B cell (primary cell): Measurements from ENCODE around the gene SPOCK1. TPM values are rescaled to one million over a fixed set of nuclear protein-coding genes. Genes with fewer than 3 reads are reported as not detected.

ENCODE experiments used
- ATAC-seq: fragments of 200-7000 bp; cut with Tn5 transposase; one replicate; pipeline ENCODE4 v1.10.0; 2021; ENCODE audit warnings: low read depth, mild to moderate bottlenecking, moderate number of reproducible peaks, moderate library complexity
- CTCF ChIA-PET: fragments of 350-600 bp; sonication (Branson Sonifier 250); formaldehyde crosslinking; loops from one replicate; lab custom pipeline; 2021; ENCODE audit warnings: antibody characterized with exemption, inconsistent platforms; lab: Charles Lee
- POLR2A ChIA-PET: fragments of 350-600 bp; sonication (Branson Sonifier 250); formaldehyde crosslinking; loops from one replicate; lab custom pipeline; 2021; ENCODE audit warnings: antibody characterized with exemption; lab: Charles Lee
- DNase-seq: peaks from one replicate; pipeline ENCODE4 v3.0.0; 2013
- H2AFZ ChIP-seq: 2 replicates; pipeline ENCODE4 v1.6.1; 2012; ENCODE audit warnings: mild to moderate bottlenecking, low read depth, low read length; ENCODE audit not compliant: insufficient read depth, poor library complexity, severe bottlenecking
- H3K27ac ChIP-seq, 2 donors: 1 replicate in 1 of 2; 2 replicates in 1 of 2; pipeline ENCODE4 v1.5.1; 2012 to 2013; ENCODE audit warnings: low read length in 2 of 2, mild to moderate bottlenecking in 2 of 2, moderate library complexity in 1 of 2
- H3K27me3 ChIP-seq, 4 experiments: fragments of 200-600 bp in 1 of 4; sonication (generic) in 1 of 4; replicated peaks in 1 of 4; 1 replicate in 2 of 4; 2 replicates in 2 of 4; pipeline versions ENCODE4 v1.6.1 to v1.7.0; 2013 to 2016; ENCODE audit warnings: low read length in 3 of 4, mild to moderate bottlenecking in 2 of 4, mixed read lengths in 1 of 4, moderate library complexity in 1 of 4; ENCODE audit not compliant: insufficient read depth in 4 of 4, control insufficient read depth in 3 of 4; ENCODE audit errors: control extremely low read depth in 1 of 4
- H3K36me3 ChIP-seq, 2 experiments: replicated peaks in 1 of 2; 1 replicate in 1 of 2; 2 replicates in 1 of 2; pipeline versions ENCODE4 v1.6.1 to v1.7.1; 2013; ENCODE audit warnings: low read length in 1 of 2; ENCODE audit not compliant: insufficient read depth in 2 of 2, control insufficient read depth in 1 of 2; ENCODE audit errors: control extremely low read depth in 1 of 2, extremely low read depth in 1 of 2
- H3K4me1 ChIP-seq, 2 donors: fragments of 200-600 bp in 1 of 2; sonication (generic) in 1 of 2; 1 replicate in 1 of 2; 2 replicates in 1 of 2; pipeline versions ENCODE4 v1.5.1 to v1.6.1; 2013 to 2017; ENCODE audit warnings: low read length in 2 of 2; ENCODE audit not compliant: control insufficient read depth in 2 of 2, insufficient read depth in 2 of 2
- H3K4me2 ChIP-seq: replicated peaks from 2 replicates; pipeline ENCODE3; 2012; ENCODE audit warnings: mild to moderate bottlenecking, low read depth, low read length; ENCODE audit not compliant: poor library complexity, severe bottlenecking
- H3K4me3 ChIP-seq, 5 experiments: fragments of 200-600 bp in 1 of 5; sonication (generic) in 1 of 5; 1 replicate in 3 of 5; 2 replicates in 2 of 5; pipeline versions ENCODE4 v1.5.1 to v1.7.0; 2011 to 2016; ENCODE audit warnings: low read length in 4 of 5, mild to moderate bottlenecking in 4 of 5, low read depth in 2 of 5, control low read depth in 1 of 5, moderate library complexity in 1 of 5; ENCODE audit not compliant: insufficient read depth in 1 of 5; ENCODE audit errors: control extremely low read depth in 1 of 5, extremely low read depth in 1 of 5
- H3K79me2 ChIP-seq: fragments of 200-600 bp; sonication (generic); one replicate; pipeline ENCODE4 v1.6.0; 2016; ENCODE audit warnings: low read length; ENCODE audit not compliant: control insufficient read depth, insufficient read depth
- H3K9ac ChIP-seq: fragments of 200-600 bp; sonication (generic); 2 replicates; pipeline ENCODE4 v1.6.1; 2017; ENCODE audit warnings: mild to moderate bottlenecking, low read length, moderate library complexity
- H3K9me3 ChIP-seq, 3 donors: one replicate each; pipeline versions ENCODE4 v1.6.1 to v1.7.1; 2013; ENCODE audit warnings: low read length in 2 of 3; ENCODE audit not compliant: control insufficient read depth in 2 of 3, insufficient read depth in 1 of 3; ENCODE audit errors: control extremely low read depth in 1 of 3
- H4K20me1 ChIP-seq: 2 replicates; pipeline ENCODE4 v1.6.0; 2012; ENCODE audit warnings: mild to moderate bottlenecking, low read length; ENCODE audit not compliant: insufficient read depth, control insufficient read depth, poor library complexity, severe bottlenecking
- H3K27ac Mint-ChIP-seq: one replicate; pipeline ENCODE4 v1.8.0; 2021; ENCODE audit warnings: mixed read lengths
- H3K27me3 Mint-ChIP-seq: one replicate; pipeline ENCODE4 v1.8.0; 2021; ENCODE audit warnings: mixed read lengths
- H3K4me1 Mint-ChIP-seq: one replicate; pipeline ENCODE4 v1.8.0; 2021; ENCODE audit warnings: mixed read lengths
- H3K4me3 Mint-ChIP-seq: one replicate; pipeline ENCODE4 v1.8.0; 2021; ENCODE audit warnings: mixed read lengths
- H3K9me3 Mint-ChIP-seq: one replicate; pipeline ENCODE4 v1.8.0; 2022; ENCODE audit warnings: mixed read lengths; ENCODE audit not compliant: insufficient read depth
- EZH2 ChIP-seq: IDR thresholded peaks from 2 replicates; pipeline ENCODE4 v1.6.1; 2012; ENCODE audit warnings: borderline replicate concordance, low read depth, mild to moderate bottlenecking, moderate library complexity, low read length; ENCODE audit not compliant: insufficient read depth, poor library complexity, severe bottlenecking
- WGBS: methylation state at CpG from one replicate; pipeline ENCODE4 v1.1.5; 2013; ENCODE audit warnings: missing lambda C conversion rate; ENCODE audit not compliant: insufficient coverage; 5-methylcytosine and 5-hydroxymethylcytosine counted together
- intact Hi-C: fragments of 100-400 bp; cut with micrococcal nuclease; formaldehyde crosslinking; loops from one replicate; pipeline ENCODE4 v1.10.0; 2022
- polyA plus RNA-seq: library from polyadenylated mRNA; depleted of rRNA; stranded (reverse); fragments of >200 nt; gene quantifications from 2 replicates; pipeline ENCODE4 v1.2.3, GENCODE V29; 2012
- total RNA-seq, 2 donors: library from RNA; stranded (reverse); fragments of 120-200 nt in 1 of 2; gene quantifications; 1 replicate in 1 of 2; 2 replicates in 1 of 2; pipeline versions ENCODE4 v1.2.3 to v1.2.4, GENCODE V29; 2013 to 2022
- TF ChIP-seq, protein P1 (sequence below): fragments of 200-600 bp; IDR thresholded peaks from one replicate; pipeline ENCODE4 v1.8.0; 2022; ENCODE audit warnings: antibody characterized with exemption, mild to moderate bottlenecking

SPOCK1 gene
- total and polyA plus RNA-seq, 2 donors (not counting 1 experiment from before 2014, with no cell fraction given), result not detected

GRCh38 chr5:137035480-137035878 is 463.6 kb downstream of the SPOCK1 start:
- intact Hi-C loops, result no loop called here
- H3K27me3 Mint-ChIP-seq, result peaks cover 3% of the 10 kb centered on the region
- TF ChIP-seq, protein P1, sequence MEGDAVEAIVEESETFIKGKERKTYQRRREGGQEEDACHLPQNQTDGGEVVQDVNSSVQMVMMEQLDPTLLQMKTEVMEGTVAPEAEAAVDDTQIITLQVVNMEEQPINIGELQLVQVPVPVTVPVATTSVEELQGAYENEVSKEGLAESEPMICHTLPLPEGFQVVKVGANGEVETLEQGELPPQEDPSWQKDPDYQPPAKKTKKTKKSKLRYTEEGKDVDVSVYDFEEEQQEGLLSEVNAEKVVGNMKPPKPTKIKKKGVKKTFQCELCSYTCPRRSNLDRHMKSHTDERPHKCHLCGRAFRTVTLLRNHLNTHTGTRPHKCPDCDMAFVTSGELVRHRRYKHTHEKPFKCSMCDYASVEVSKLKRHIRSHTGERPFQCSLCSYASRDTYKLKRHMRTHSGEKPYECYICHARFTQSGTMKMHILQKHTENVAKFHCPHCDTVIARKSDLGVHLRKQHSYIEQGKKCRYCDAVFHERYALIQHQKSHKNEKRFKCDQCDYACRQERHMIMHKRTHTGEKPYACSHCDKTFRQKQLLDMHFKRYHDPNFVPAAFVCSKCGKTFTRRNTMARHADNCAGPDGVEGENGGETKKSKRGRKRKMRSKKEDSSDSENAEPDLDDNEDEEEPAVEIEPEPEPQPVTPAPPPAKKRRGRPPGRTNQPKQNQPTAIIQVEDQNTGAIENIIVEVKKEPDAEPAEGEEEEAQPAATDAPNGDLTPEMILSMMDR, result no peak
- TF ChIP-seq EZH2, result no peak
- Histone ChIP-seq H3K4me3 (no peak overlapping the region), H3K27ac (no peak overlapping the region), H3K4me1 (no peaks in the 10 kb centered on the region), H3K9me3 (peaks cover 0 to 14% (median 0%) of the 10 kb centered on the region in 3 donors), H3K79me2 (no peaks in the 10 kb centered on the region), H3K4me2 (no peak overlapping the region), H3K27me3 (no peaks in the 10 kb centered on the region), H2AFZ (no peak overlapping the region), H3K36me3 (no peaks in the 10 kb centered on the region), H3K9ac (no peak overlapping the region), H4K20me1 (no peaks in the 10 kb centered on the region)
- no peaks in the 10 kb centered on the region for H3K4me1 Mint-ChIP-seq
- DNase-seq, result no peak
- ChIA-PET CTCF (no interaction called here), POLR2A (no interaction called here)
- no CpG with 5 or more reads among the region's 1 CpG for WGBS
- no peak overlapping the region for H3K4me3 Mint-ChIP-seq
- no peaks in the 10 kb centered on the region for H3K9me3 Mint-ChIP-seq
- H3K27ac Mint-ChIP-seq, result no peak overlapping the region
- ATAC-seq, result no peak

DNA sequence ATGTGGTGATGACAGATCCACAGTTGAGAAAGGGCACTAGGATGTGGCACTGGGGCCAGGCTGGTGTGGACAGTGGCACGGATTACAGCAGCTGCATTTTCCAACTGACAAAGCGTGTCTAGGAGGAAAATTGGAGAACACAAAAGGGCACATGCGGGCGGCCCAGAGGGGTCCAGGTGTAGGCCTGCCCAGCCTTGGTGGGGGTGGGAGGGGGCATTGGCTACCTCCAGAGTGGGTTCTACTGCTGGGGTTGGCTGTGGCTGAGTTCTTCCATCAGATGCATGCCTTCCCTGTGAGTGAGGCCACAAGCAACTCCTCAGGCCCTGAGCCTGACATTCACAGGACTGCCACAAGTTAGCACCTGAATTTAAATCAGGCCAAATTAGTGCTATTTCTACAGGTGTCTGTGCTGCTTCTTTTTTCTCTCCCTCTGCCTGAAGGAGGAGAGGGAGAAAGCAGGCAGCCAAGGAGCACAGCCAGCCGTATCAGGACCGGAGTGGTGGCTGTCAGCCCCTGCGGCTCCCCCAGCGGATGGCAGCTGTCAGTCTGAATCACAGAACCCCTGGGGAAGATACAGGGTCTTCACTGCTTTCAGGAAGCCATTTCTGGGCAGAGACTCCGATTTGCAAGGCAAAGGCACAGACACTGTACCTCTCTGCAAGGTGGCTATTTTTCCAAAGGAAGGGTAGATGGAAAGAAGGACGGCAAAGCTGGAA is 464.2 kb downstream of the SPOCK1 start:
- no peaks in the 10 kb centered on the region for H4K20me1 ChIP-seq
- ChIA-PET POLR2A (no interaction called here), CTCF (no interaction called here)
- no peak overlapping the region for H3K4me3 ChIP-seq
- no peaks in the 10 kb centered on the region for H3K79me2 ChIP-seq
- H3K9ac ChIP-seq, result no peak overlapping the region
- ATAC-seq (no peak), DNase-seq (no peak)
- no peak overlapping the region for H3K4me3 Mint-ChIP-seq
- 91% methylated on average over 10 of the region's 10 CpGs for WGBS
- no peaks in the 10 kb centered on the region for H3K36me3 ChIP-seq
- H3K27me3 ChIP-seq, result no peaks in the 10 kb centered on the region
- no peaks in the 10 kb centered on the region for H3K4me1 Mint-ChIP-seq
- H3K9me3 ChIP-seq, result peaks cover 0 to 12% (median 0%) of the 10 kb centered on the region in 3 donors
- no peaks in the 10 kb centered on the region for H3K4me1 ChIP-seq
- TF ChIP-seq, protein P1, result no peak
- TF ChIP-seq EZH2, result no peak
- no peak overlapping the region for H3K27ac ChIP-seq
- H3K27ac Mint-ChIP-seq, result no peak overlapping the region
- intact Hi-C loops, result no loop called here
- peaks cover 3% of the 10 kb centered on the region for H3K27me3 Mint-ChIP-seq
- no peak overlapping the region for H2AFZ ChIP-seq
- no peak overlapping the region for H3K4me2 ChIP-seq
- H3K9me3 Mint-ChIP-seq, result no peaks in the 10 kb centered on the region
